Mammary epithelial cell (primary cell): ENCODE measurements around the gene TMEM238.
"Not testable (repeated sequence)": the region's sequence is repeated elsewhere in the genome, so short reads cannot be mapped to it uniquely, and the experiment has no call there.

Experiments used
- CTCF ChIP-seq, 2 donors: IDR thresholded peaks in 1 of 2; conservative IDR thresholded peaks in 1 of 2; 2 replicates each; pipeline ENCODE4 v1.5.1; 2011 to 2012; ENCODE audit warnings: inconsistent platforms in 2 of 2, low read length in 2 of 2, mild to moderate bottlenecking in 2 of 2, control low read depth in 1 of 2, low read depth in 1 of 2; ENCODE audit not compliant: insufficient read depth in 1 of 2; ENCODE audit errors: extremely low read depth in 1 of 2
- EZH2 ChIP-seq: IDR thresholded peaks from 2 replicates; pipeline ENCODE4 v1.6.1; 2012; ENCODE audit warnings: low read length, inconsistent platforms, borderline replicate concordance

- not testable (repeated sequence) for TF ChIP-seq CTCF (conservative IDR thresholded peaks at IDR 0.05 in 1 of 2, IDR thresholded peaks at IDR 0.05 in 1 of 2; ENCODE audit: extremely low read depth in 1 of 2, insufficient read depth in 1 of 2, low read depth in 1 of 2, low read length in 2 of 2); EZH2
Observed at GRCh38 chr19:55421281-55421680, 37.2 kb upstream of the TMEM238 start.
